Islet of Langerhans (tissue), 1 donor: ENCODE data around the gene MMP24.
"Not testable (repeated sequence)": the region's sequence is repeated elsewhere in the genome, so short reads cannot be mapped to it uniquely, and the experiment has no call there.

Source experiments
- FAIRE-seq: peaks from one replicate; lab custom pipeline; 2011; peaks lifted over from hg19 to GRCh38; lab: Jason Lieb, UNC

The MMP24 gene

GRCh38 chr20:35311822-35312221 is 85.3 kb downstream of the MMP24 start:
- no peak for FAIRE-seq

- no peak for FAIRE-seq
Observed at GRCh38 chr20:35312318-35312717, 85.8 kb downstream of the MMP24 start.

- FAIRE-seq, result no peak
Observed at GRCh38 chr20:35314816-35315631, 88.5 kb downstream of the MMP24 start.

- not testable (repeated sequence) for FAIRE-seq
Observed at GRCh38 chr20:35315632-35316020, 89.1 kb downstream of the MMP24 start.

- no peak for FAIRE-seq
Observed at GRCh38 chr20:35316086-35316485, 89.6 kb downstream of the MMP24 start.

GRCh38 chr20:35317416-35318210 is 91.1 kb downstream of the MMP24 start:
- no peak for FAIRE-seq

GRCh38 chr20:35318502-35319157 is 92.1 kb downstream of the MMP24 start:
- FAIRE-seq, result no peak

- no peak for FAIRE-seq
Observed at GRCh38 chr20:35319192-35319870, 92.8 kb downstream of the MMP24 start.

GRCh38 chr20:35319871-35320197 is 93.3 kb downstream of the MMP24 start:
- FAIRE-seq, result no peak

- no peak for FAIRE-seq
Observed at GRCh38 chr20:35320396-35321126, 94.1 kb downstream of the MMP24 start.

GRCh38 chr20:35325401-35325800 is 98.9 kb downstream of the MMP24 start:
- FAIRE-seq, result no peak

- FAIRE-seq, result no peak
Observed at GRCh38 chr20:35326021-35326739, 99.7 kb downstream of the MMP24 start.
